ENCODE results near the gene HPSE2. TPM values are rescaled to one million over a fixed set of nuclear protein-coding genes. Genes with fewer than 3 reads are reported as not detected.

The HPSE2 gene
- total and polyA plus RNA-seq, 2 experiments from 2014 or later: 0.10 to 0.24 TPM

- no peaks in the 10 kb centered on the region for H3K79me2 ChIP-seq (replicated peaks; ENCODE audit: insufficient read depth)
- H3K4me3 ChIP-seq: no peak overlapping the region
- no peaks in the 10 kb centered on the region for H3K36me3 Mint-ChIP-seq (ENCODE audit: low read depth)
- no peak overlapping the region for H2AFZ ChIP-seq
- H3K4me1 Mint-ChIP-seq: peaks cover 36% of the 10 kb centered on the region
- peaks cover 29% of the 10 kb centered on the region for H3K4me1 ChIP-seq (ENCODE audit: insufficient read depth)
- no peaks in the 10 kb centered on the region for H3K9me3 Mint-ChIP-seq
- no peaks in the 10 kb centered on the region for H3K36me3 ChIP-seq (ENCODE audit: insufficient read depth)
- H3K4me2 ChIP-seq: no peak overlapping the region
- TF ChIP-seq EZH2 (IDR thresholded peaks at IDR 0.05; ENCODE audit: low read depth, unreplicated experiment) (no peak), EZH2phosphoT487 (IDR thresholded peaks at IDR 0.05; ENCODE audit: unreplicated experiment) (no peak), NANOG (IDR thresholded peaks at IDR 0.05; ENCODE audit: borderline replicate concordance) (no peak)
- no peaks in the 10 kb centered on the region for H3K27me3 ChIP-seq (ENCODE audit: insufficient read depth)
- H3K27me3 Mint-ChIP-seq (ENCODE audit: insufficient read depth, low read depth, poor library complexity): no peaks in the 10 kb centered on the region
- H3F3A ChIP-seq (replicated peaks; ENCODE audit: low read depth): no peaks in the 10 kb centered on the region
- ATAC-seq: no peak
- H4K20me1 ChIP-seq (replicated peaks; ENCODE audit: insufficient read depth): no peaks in the 10 kb centered on the region
- no peak overlapping the region for H3K27ac ChIP-seq (ENCODE audit: low read depth)
- DNase-seq (ENCODE audit: low spot score): no peak
- no peak overlapping the region for H3K4me3 Mint-ChIP-seq
- H3K27ac Mint-ChIP-seq: no peak overlapping the region
- 0 out of 2 replicates have a peak, but pooled peaks cover 4% of the 10 kb centered on the region for H3K9me2 ChIP-seq (ENCODE audit: insufficient read depth)
Measured at GRCh38 chr10:98617906-98618520, 617.6 kb downstream of the HPSE2 start.

- Mint-ChIP-seq H3K36me3 (ENCODE audit: low read depth) (no peaks in the 10 kb centered on the region), H3K27me3 (ENCODE audit: insufficient read depth, low read depth, poor library complexity) (no peaks in the 10 kb centered on the region), H3K27ac (no peak overlapping the region), H3K4me3 (no peak overlapping the region), H3K9me3 (no peaks in the 10 kb centered on the region; the same call in 2 of the 3 replicates), H3K4me1 (peaks cover 3% of the 10 kb centered on the region; the same call in 1 of the 3 replicates)
- H3K79me2 ChIP-seq (replicated peaks; ENCODE audit: insufficient read depth): no peaks in the 10 kb centered on the region
- TF ChIP-seq REST (IDR thresholded peaks at IDR 0.05; ENCODE audit: unreplicated experiment) (no peak), ZNF114 (CRISPR knock-in tag; IDR thresholded peaks at IDR 0.05) (no peak), CREB1 (CRISPR knock-in tag; IDR thresholded peaks at IDR 0.05; ENCODE audit: low read depth) (no peak), JUNB (IDR thresholded peaks at IDR 0.05; ENCODE audit: unreplicated experiment) (no peak), NANOG (IDR thresholded peaks at IDR 0.05; ENCODE audit: borderline replicate concordance) (no peak), EZH2phosphoT487 (IDR thresholded peaks at IDR 0.05; ENCODE audit: unreplicated experiment) (no peak), ZNF331 (CRISPR knock-in tag; IDR thresholded peaks at IDR 0.05; ENCODE audit: low read depth) (no peak), STAT1 (IDR thresholded peaks at IDR 0.05; ENCODE audit: unreplicated experiment) (no peak), EZH2 (IDR thresholded peaks at IDR 0.05; ENCODE audit: low read depth, unreplicated experiment) (no peak), CTCF (conservative IDR thresholded peaks at IDR 0.05; ENCODE audit: low read depth in 2 of 2) (no peak), POLR2AphosphoS5 (IDR thresholded peaks at IDR 0.05; ENCODE audit: low read depth) (no peak), ETS1 (IDR thresholded peaks at IDR 0.05) (no peak)
- H3F3A ChIP-seq (replicated peaks; ENCODE audit: low read depth): no peaks in the 10 kb centered on the region
- H3K27ac ChIP-seq (ENCODE audit: low read depth): no peak overlapping the region
- H2AFZ ChIP-seq: no peak overlapping the region
- H3K4me1 ChIP-seq (ENCODE audit: insufficient read depth): peaks cover 7% of the 10 kb centered on the region; the same call in 1 of the 2 replicates
- H4K20me1 ChIP-seq (replicated peaks; ENCODE audit: insufficient read depth): no peaks in the 10 kb centered on the region
- no peak overlapping the region for H3K4me3 ChIP-seq
- ATAC-seq (no peak), DNase-seq (ENCODE audit: low spot score) (no peak)
- H3K4me2 ChIP-seq: no peak overlapping the region
- no peaks in the 10 kb centered on the region for H3K27me3 ChIP-seq (ENCODE audit: insufficient read depth)
- H3K9me2 ChIP-seq (ENCODE audit: insufficient read depth): 0 out of 2 replicates have a peak, but pooled peaks cover 7% of the 10 kb centered on the region
- H3K36me3 ChIP-seq (ENCODE audit: insufficient read depth): no peaks in the 10 kb centered on the region
Measured at GRCh38 chr10:98613446-98613845, 622.2 kb downstream of the HPSE2 start.

All from GM23338 (cell line).